Mesothelial cell of epicardium (in vitro differentiated cells): Measurements from ENCODE around the gene MGAT4A. TPM values are rescaled to one million over a fixed set of nuclear protein-coding genes. Genes with fewer than 3 reads are reported as not detected.
"Not testable (repeated sequence)": the region's sequence is repeated elsewhere in the genome, so short reads cannot be mapped to it uniquely, and the experiment has no call there.

Experiments used
- DNase-seq, 2 experiments: peaks; one replicate each; pipeline ENCODE4 v3.0.0; 2021; ENCODE audit warnings: low spot score in 2 of 2; ENCODE audit not compliant: unreplicated experiment in 2 of 2
- H3K27ac Mint-ChIP-seq: 2 replicates; pipeline ENCODE4 v1.8.0; 2021; ENCODE audit warnings: mixed read lengths
- H3K27me3 Mint-ChIP-seq: 2 replicates; pipeline ENCODE4 v1.8.0; 2021; ENCODE audit warnings: low read depth, mixed read lengths
- H3K36me3 Mint-ChIP-seq: 2 replicates; pipeline ENCODE4 v1.8.0; 2021; ENCODE audit warnings: mixed read lengths
- H3K4me1 Mint-ChIP-seq: 2 replicates; pipeline ENCODE4 v1.8.0; 2021; ENCODE audit warnings: mixed read lengths
- H3K4me3 Mint-ChIP-seq: 2 replicates; pipeline ENCODE4 v1.8.0; 2021; ENCODE audit warnings: mild to moderate bottlenecking, moderate library complexity, mixed read lengths
- H3K9me3 Mint-ChIP-seq: 2 replicates; pipeline ENCODE4 v1.8.0; 2021; ENCODE audit warnings: mixed read lengths
- CTCF ChIP-seq: fragments of 200-600 bp; sonication (generic); IDR thresholded peaks from one replicate; pipeline ENCODE4 v1.5.0; 2021; ENCODE audit warnings: antibody characterized with exemption; ENCODE audit not compliant: unreplicated experiment
- total RNA-seq: library from RNA; stranded (reverse); gene quantifications from 3 replicates; pipeline ENCODE4 v1.2.1, GENCODE V29; 2021

Gene MGAT4A
- total RNA-seq, 1 donor from 2014 or later, result 15.0 TPM

- H3K27me3 Mint-ChIP-seq, result peaks cover 20% of the 10 kb centered on the region
- H3K4me3 Mint-ChIP-seq, result no peak overlapping the region
- no peak overlapping the region for H3K27ac Mint-ChIP-seq
- DNase-seq, result no peak
- no peak for TF ChIP-seq CTCF
- H3K4me1 Mint-ChIP-seq, result peaks cover 2% of the 10 kb centered on the region
- no peaks in the 10 kb centered on the region for H3K9me3 Mint-ChIP-seq
- no peaks in the 10 kb centered on the region for H3K36me3 Mint-ChIP-seq
These were observed 28.4 kb upstream of the MGAT4A start for GRCh38 chr2:98759338-98759737.

GRCh38 chr2:98757904-98758421 is 27.0 kb upstream of the MGAT4A start:
- H3K27me3 Mint-ChIP-seq, result peaks cover 34% of the 10 kb centered on the region
- no peak for DNase-seq
- H3K4me1 Mint-ChIP-seq, result peaks cover 2% of the 10 kb centered on the region
- no peak for TF ChIP-seq CTCF
- no peaks in the 10 kb centered on the region for H3K36me3 Mint-ChIP-seq
- H3K4me3 Mint-ChIP-seq, result no peak overlapping the region
- peak overlapping the region; percentile 56 for H3K27ac Mint-ChIP-seq
- H3K9me3 Mint-ChIP-seq, result no peaks in the 10 kb centered on the region

- no peak for DNase-seq
- Mint-ChIP-seq H3K27me3 (peaks cover 44% of the 10 kb centered on the region), H3K9me3 (no peaks in the 10 kb centered on the region), H3K36me3 (no peaks in the 10 kb centered on the region), H3K4me1 (peaks cover 2% of the 10 kb centered on the region), H3K27ac (no peak overlapping the region), H3K4me3 (no peak overlapping the region)
- no peak for TF ChIP-seq CTCF
These were observed 22.9 kb upstream of the MGAT4A start for GRCh38 chr2:98753801-98754200.

GRCh38 chr2:98752711-98753110 is 21.8 kb upstream of the MGAT4A start:
- H3K4me1 Mint-ChIP-seq, H3K36me3 Mint-ChIP-seq, H3K4me3 Mint-ChIP-seq, H3K27ac Mint-ChIP-seq, DNase-seq, H3K9me3 Mint-ChIP-seq: not testable (repeated sequence)
- peaks cover 45% of the 10 kb centered on the region for H3K27me3 Mint-ChIP-seq

GRCh38 chr2:98751748-98752147 is 20.8 kb upstream of the MGAT4A start:
- no peak for TF ChIP-seq CTCF
- Mint-ChIP-seq H3K4me3 (no peak overlapping the region), H3K27ac (no peak overlapping the region), H3K36me3 (no peaks in the 10 kb centered on the region), H3K27me3 (peaks cover 45% of the 10 kb centered on the region), H3K4me1 (peaks cover 4% of the 10 kb centered on the region), H3K9me3 (no peaks in the 10 kb centered on the region)
- DNase-seq, result no peak

GRCh38 chr2:98750593-98751282 is 19.8 kb upstream of the MGAT4A start:
- Mint-ChIP-seq H3K36me3 (no peaks in the 10 kb centered on the region), H3K27ac (no peak overlapping the region), H3K27me3 (peaks cover 44% of the 10 kb centered on the region), H3K9me3 (no peaks in the 10 kb centered on the region), H3K4me1 (peaks cover 4% of the 10 kb centered on the region), H3K4me3 (no peak overlapping the region)
- no peak for TF ChIP-seq CTCF
- DNase-seq, result no peak
